HFFc6 (cell line): ENCODE data around the gene MRPL12. TPM values are rescaled to one million over a fixed set of nuclear protein-coding genes. Genes with fewer than 3 reads are reported as not detected.

Experiments
- DNase-seq: peaks from one replicate; pipeline ENCODE4 v3.0.0-alpha.2; 2018
- H3K27ac Mint-ChIP-seq: 2 replicates; pipeline ENCODE4 v1.8.0; 2020; ENCODE audit warnings: mild to moderate bottlenecking, mixed read lengths
- H3K27me3 Mint-ChIP-seq: 2 replicates; pipeline ENCODE4 v1.8.0; 2021; ENCODE audit warnings: mild to moderate bottlenecking, moderate library complexity, mixed read lengths; ENCODE audit not compliant: insufficient read depth
- H3K36me3 Mint-ChIP-seq: 2 replicates; pipeline ENCODE4 v1.8.0; 2021; ENCODE audit warnings: low read depth, mixed read lengths
- H3K4me1 Mint-ChIP-seq: 2 replicates; pipeline ENCODE4 v1.8.0; 2020; ENCODE audit warnings: low read depth, mixed read lengths
- H3K4me3 Mint-ChIP-seq: 2 replicates; pipeline ENCODE4 v1.8.0; 2020; ENCODE audit warnings: mild to moderate bottlenecking, moderate library complexity, mixed read lengths
- H3K9me3 Mint-ChIP-seq: 2 replicates; pipeline ENCODE4 v1.8.0; 2020; ENCODE audit warnings: mild to moderate bottlenecking, mixed read lengths
- total RNA-seq, 6 experiments: library from RNA; stranded (reverse); fragmentation: NEBNext Ultra II Directional; extraction: Animal tissue kit (Norgen Biotek cat#: 25700); gene quantifications; 2 replicates in 1 of 6; 3 replicates in 5 of 6; pipeline ENCODE4 v1.2.3, GENCODE V29; 2021
- TF ChIP-seq, protein P1 (sequence below): fragments of 200-600 bp; sonication (generic); IDR thresholded peaks from 2 replicates; pipeline ENCODE4 v1.5.0; 2021; ENCODE audit warnings: antibody characterized with exemption, mild to moderate bottlenecking

The MRPL12 gene
- total RNA-seq, 6 experiments from 2014 or later: 105 to 124 (median 113) TPM

DNA sequence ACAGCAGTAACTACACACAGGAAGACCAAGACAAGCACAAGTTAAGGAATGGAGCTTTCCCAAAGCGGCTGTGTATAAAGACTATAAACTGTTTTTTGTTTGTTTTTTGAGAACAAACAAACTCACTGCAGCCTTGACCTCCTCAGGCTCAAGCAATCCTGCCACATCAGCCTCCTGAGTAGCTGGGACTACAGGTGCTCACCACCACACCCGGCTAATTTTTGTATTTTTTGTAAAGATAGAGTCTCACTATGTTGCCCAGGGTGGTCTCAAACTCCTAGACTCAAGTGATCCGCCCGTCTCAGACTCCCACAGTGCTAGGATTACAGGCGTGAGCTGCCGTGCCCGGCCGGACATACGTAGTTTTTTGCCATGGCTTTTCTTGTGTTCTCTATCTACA lies 42.7 kb upstream of the MRPL12 start:
- TF ChIP-seq, protein P1, sequence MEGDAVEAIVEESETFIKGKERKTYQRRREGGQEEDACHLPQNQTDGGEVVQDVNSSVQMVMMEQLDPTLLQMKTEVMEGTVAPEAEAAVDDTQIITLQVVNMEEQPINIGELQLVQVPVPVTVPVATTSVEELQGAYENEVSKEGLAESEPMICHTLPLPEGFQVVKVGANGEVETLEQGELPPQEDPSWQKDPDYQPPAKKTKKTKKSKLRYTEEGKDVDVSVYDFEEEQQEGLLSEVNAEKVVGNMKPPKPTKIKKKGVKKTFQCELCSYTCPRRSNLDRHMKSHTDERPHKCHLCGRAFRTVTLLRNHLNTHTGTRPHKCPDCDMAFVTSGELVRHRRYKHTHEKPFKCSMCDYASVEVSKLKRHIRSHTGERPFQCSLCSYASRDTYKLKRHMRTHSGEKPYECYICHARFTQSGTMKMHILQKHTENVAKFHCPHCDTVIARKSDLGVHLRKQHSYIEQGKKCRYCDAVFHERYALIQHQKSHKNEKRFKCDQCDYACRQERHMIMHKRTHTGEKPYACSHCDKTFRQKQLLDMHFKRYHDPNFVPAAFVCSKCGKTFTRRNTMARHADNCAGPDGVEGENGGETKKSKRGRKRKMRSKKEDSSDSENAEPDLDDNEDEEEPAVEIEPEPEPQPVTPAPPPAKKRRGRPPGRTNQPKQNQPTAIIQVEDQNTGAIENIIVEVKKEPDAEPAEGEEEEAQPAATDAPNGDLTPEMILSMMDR: no peak
- DNase-seq: no peak
- H3K4me1 Mint-ChIP-seq: no peaks in the 10 kb centered on the region; the same call in 1 of the 2 replicates
- H3K4me3 Mint-ChIP-seq: no peak overlapping the region
- H3K27ac Mint-ChIP-seq: no peak overlapping the region
- H3K9me3 Mint-ChIP-seq: no peaks in the 10 kb centered on the region
- H3K27me3 Mint-ChIP-seq: peaks cover 2% of the 10 kb centered on the region
- H3K36me3 Mint-ChIP-seq: no peaks in the 10 kb centered on the region; the same call in 1 of the 2 replicates

DNA sequence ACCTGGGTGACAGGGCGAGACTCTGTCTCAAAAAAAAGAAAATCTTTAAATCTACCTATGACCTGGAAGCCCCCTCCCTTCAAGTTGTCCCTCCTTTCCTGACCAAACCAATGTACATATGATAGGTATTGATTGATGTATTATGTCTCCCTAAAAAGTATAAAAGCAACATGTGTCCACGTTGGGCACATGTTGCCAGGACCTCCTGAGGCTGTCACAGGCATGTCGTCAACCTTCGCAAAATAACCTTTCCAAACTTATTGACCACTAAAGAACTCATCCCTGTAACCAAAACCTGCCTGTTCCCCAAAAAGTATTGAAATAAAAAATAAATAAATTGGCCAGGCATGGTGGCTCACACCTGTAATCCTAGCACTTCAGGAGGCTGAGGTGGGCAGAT lies 41.2 kb upstream of the MRPL12 start:
- no peak for DNase-seq
- H3K4me1 Mint-ChIP-seq: peaks cover 10% of the 10 kb centered on the region
- no peak overlapping the region for H3K4me3 Mint-ChIP-seq
- peaks cover 2% of the 10 kb centered on the region for H3K27me3 Mint-ChIP-seq
- TF ChIP-seq, protein P1: no peak
- H3K9me3 Mint-ChIP-seq: no peaks in the 10 kb centered on the region
- peaks cover 2% of the 10 kb centered on the region; the same call in 1 of the 2 replicates for H3K36me3 Mint-ChIP-seq
- H3K27ac Mint-ChIP-seq: no peak overlapping the region

DNA sequence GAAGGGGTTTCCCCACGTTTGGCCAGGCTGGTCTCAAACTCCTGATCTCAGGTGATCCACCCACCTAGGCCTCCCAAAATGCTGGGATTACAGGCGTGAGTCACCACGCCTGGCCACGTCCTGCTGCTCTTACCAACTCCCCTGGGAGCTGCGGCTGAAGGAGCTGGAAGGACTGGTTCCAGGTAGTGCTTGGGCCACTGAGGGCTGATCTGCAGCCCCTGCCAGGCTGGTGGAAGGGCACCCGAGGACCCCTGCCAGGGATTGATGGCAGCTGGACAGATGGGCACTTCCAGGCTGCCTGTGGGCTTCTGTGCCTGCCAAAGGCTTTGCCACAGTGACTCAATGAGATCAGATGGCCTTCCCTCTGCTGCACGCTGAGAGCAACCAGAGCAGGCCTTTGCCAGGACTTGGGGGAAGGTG lies 39.1 kb upstream of the MRPL12 start:
- H3K27ac Mint-ChIP-seq: no peak overlapping the region
- no peak for DNase-seq
- TF ChIP-seq, protein P1: no peak
- peaks cover 25% of the 10 kb centered on the region for H3K4me1 Mint-ChIP-seq
- peaks cover 2% of the 10 kb centered on the region for H3K27me3 Mint-ChIP-seq
- H3K36me3 Mint-ChIP-seq: peaks cover 14% of the 10 kb centered on the region; the same call in 1 of the 2 replicates
- H3K9me3 Mint-ChIP-seq: no peaks in the 10 kb centered on the region
- H3K4me3 Mint-ChIP-seq: no peak overlapping the region

DNA sequence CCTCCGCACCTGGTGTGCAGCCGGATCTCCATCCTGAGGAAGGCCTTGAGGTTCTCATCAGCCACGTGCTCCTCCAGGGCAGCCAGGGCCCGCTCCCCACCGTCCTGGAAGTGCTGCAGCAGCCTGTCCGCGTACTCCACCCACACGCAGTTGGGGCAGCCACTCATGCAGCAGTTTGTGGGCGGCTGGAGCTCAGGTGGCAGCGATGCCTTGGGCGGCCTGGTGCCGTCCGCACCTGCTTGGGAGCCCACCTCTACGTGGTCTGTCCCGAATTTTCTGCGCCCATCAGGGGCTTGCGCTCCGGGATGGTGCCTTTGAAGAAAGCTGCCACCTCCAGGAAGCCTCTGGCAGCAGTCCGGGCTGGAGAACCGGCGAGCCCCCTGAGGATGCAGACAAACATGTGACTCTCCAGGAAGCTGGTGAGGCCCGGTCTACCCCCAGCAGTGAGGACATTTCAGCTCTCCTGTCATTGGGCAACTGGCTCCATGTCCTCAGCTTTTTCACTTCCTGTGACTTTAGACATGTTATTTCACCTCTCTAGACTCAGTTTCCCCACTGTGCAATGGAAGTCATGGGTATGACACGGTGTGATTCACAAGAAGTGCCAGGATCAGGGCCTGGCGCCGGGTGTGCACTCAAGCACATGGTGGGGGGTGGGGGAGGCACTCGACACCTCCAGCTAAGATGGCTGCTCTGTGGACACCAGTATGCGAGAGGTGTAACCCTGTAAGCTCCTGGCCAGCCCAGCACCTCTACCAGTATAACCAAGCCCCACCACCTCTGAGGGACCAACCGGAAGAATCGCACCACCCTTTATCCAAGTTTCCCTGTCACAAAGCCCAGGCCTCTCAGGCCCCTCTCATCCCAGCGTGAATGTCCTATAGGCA lies 37.7 kb upstream of the MRPL12 start:
- peaks cover 25% of the 10 kb centered on the region for H3K4me1 Mint-ChIP-seq
- H3K9me3 Mint-ChIP-seq: no peaks in the 10 kb centered on the region
- peak overlapping the region; percentile 83 for H3K27ac Mint-ChIP-seq
- DNase-seq: no peak
- H3K27me3 Mint-ChIP-seq: peaks cover 2% of the 10 kb centered on the region
- TF ChIP-seq, protein P1: no peak
- H3K36me3 Mint-ChIP-seq: peaks cover 14% of the 10 kb centered on the region; the same call in 1 of the 2 replicates
- H3K4me3 Mint-ChIP-seq: peak overlapping the region; percentile 91

DNA sequence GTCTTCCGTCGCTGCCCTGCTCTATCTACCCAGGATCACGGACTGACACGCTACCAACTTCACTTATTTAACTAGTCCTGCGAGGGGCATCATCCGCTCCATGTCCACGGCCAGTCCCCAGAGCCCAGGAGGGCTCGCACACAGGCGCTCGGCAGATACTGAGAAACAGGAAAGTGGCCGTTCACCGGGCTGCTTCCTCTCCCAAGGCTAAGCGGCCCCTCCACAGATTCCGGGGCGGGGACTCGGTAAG lies 37.1 kb upstream of the MRPL12 start:
- DNase-seq: no peak
- TF ChIP-seq, protein P1: no peak
- Mint-ChIP-seq H3K4me1 (peaks cover 25% of the 10 kb centered on the region), H3K36me3 (peaks cover 14% of the 10 kb centered on the region; the same call in 1 of the 2 replicates), H3K27me3 (peaks cover 1% of the 10 kb centered on the region), H3K27ac (peak overlapping the region; percentile 83), H3K9me3 (no peaks in the 10 kb centered on the region), H3K4me3 (peak overlapping the region; percentile 91)
